Activated CD4-positive, alpha-beta memory T cell treated with anti-CD3 and anti-CD28 coated beads for 36 hours (primary cell): ENCODE data around the gene ASB11. TPM values are rescaled to one million over a fixed set of nuclear protein-coding genes. Genes with fewer than 3 reads are reported as not detected.
"Not testable (repeated sequence)": the region's sequence is repeated elsewhere in the genome, so short reads cannot be mapped to it uniquely, and the experiment has no call there.

Experiments used
- CTCF ChIA-PET: fragments of 350-600 bp; sonication (Branson Sonifier 250); formaldehyde crosslinking; loops from one replicate; lab custom pipeline; 2021; ENCODE audit warnings: antibody characterized with exemption, inconsistent platforms; lab: Charles Lee
- POLR2A ChIA-PET: fragments of 350-600 bp; sonication (Branson Sonifier 250); formaldehyde crosslinking; loops from one replicate; lab custom pipeline; 2021; ENCODE audit warnings: antibody characterized with exemption; lab: Charles Lee
- DNase-seq: peaks from one replicate; pipeline ENCODE4 v3.0.0-alpha.2; 2020
- H3K27ac Mint-ChIP-seq: one replicate; pipeline ENCODE4 v1.8.0; 2021; ENCODE audit warnings: mixed read lengths
- H3K27me3 Mint-ChIP-seq: one replicate; pipeline ENCODE4 v1.8.0; 2021; ENCODE audit warnings: mixed read lengths
- H3K36me3 Mint-ChIP-seq: one replicate; pipeline ENCODE4 v1.8.0; 2021; ENCODE audit warnings: mixed read lengths
- H3K4me1 Mint-ChIP-seq: one replicate; pipeline ENCODE4 v1.8.0; 2021; ENCODE audit warnings: low read depth, mixed read lengths
- H3K4me3 Mint-ChIP-seq: one replicate; pipeline ENCODE4 v1.8.0; 2021; ENCODE audit warnings: mild to moderate bottlenecking, mixed read lengths
- H3K9me3 Mint-ChIP-seq: one replicate; pipeline ENCODE4 v1.8.0; 2021; ENCODE audit warnings: mixed read lengths
- intact Hi-C: fragments of 100-400 bp; cut with micrococcal nuclease; formaldehyde crosslinking; loops from one replicate; pipeline ENCODE4 v1.15.1; 2023
- total RNA-seq, 2 experiments: library from RNA; stranded (reverse); gene quantifications; one replicate each; pipeline ENCODE4 v1.2.3, GENCODE V29; 2021

ASB11 gene
- total RNA-seq, 2 experiments from 2014 or later: not detected

- intact Hi-C loops: loop anchor here (2.0 to 10.0 kb wide), 4 partner anchors 176 to 1380 kb away; partner anchors contain the start of genes AP1S2, CTPS2, GEMIN8 and SYAP1
- H3K36me3 Mint-ChIP-seq: peaks cover 4% of the 10 kb centered on the region
- POLR2A ChIA-PET: interaction anchor here (0.6 kb wide), 1 partner anchor 403 kb away, joined by 3 read pairs; the partner anchor contains the start of gene CA5B
- peaks cover 13% of the 10 kb centered on the region for H3K4me1 Mint-ChIP-seq
- DNase-seq: peak; percentile 24
- CTCF ChIA-PET: interaction anchor here (0.6 kb wide), 1 partner anchor 164 kb away, joined by 4 read pairs; no protein-coding TSS in a partner anchor
- peaks cover 2% of the 10 kb centered on the region for H3K27me3 Mint-ChIP-seq
- H3K9me3 Mint-ChIP-seq: no peaks in the 10 kb centered on the region
- peak overlapping the region; percentile 90 for H3K4me3 Mint-ChIP-seq
- peak overlapping the region; percentile 88 for H3K27ac Mint-ChIP-seq
Measured at GRCh38 chrX:15334561-15334960, 19.1 kb upstream of the ASB11 start.

- ChIA-PET CTCF (interaction anchor here (1.1 kb wide), 1 partner anchor 29 kb away, joined by 3 read pairs; no protein-coding TSS in a partner anchor), POLR2A (no interaction called here)
- intact Hi-C loops: no loop called here
- no peaks in the 10 kb centered on the region for H3K9me3 Mint-ChIP-seq
- DNase-seq: no peak
- H3K27me3 Mint-ChIP-seq: no peaks in the 10 kb centered on the region
- peaks cover 5% of the 10 kb centered on the region for H3K4me1 Mint-ChIP-seq
- peaks cover 10% of the 10 kb centered on the region for H3K36me3 Mint-ChIP-seq
- H3K27ac Mint-ChIP-seq: no peak overlapping the region
- H3K4me3 Mint-ChIP-seq: no peak overlapping the region
Measured at GRCh38 chrX:15328821-15329220, 13.4 kb upstream of the ASB11 start.

- Mint-ChIP-seq H3K4me1 (peaks cover 5% of the 10 kb centered on the region), H3K36me3 (peaks cover 14% of the 10 kb centered on the region), H3K27ac (no peak overlapping the region), H3K9me3 (no peaks in the 10 kb centered on the region), H3K27me3 (no peaks in the 10 kb centered on the region), H3K4me3 (no peak overlapping the region)
- ChIA-PET POLR2A (no interaction called here), CTCF (no interaction called here)
- no peak for DNase-seq
- intact Hi-C loops: no loop called here
Measured at GRCh38 chrX:15328131-15328530, 12.7 kb upstream of the ASB11 start.

- H3K4me3 Mint-ChIP-seq: no peak overlapping the region
- H3K27me3 Mint-ChIP-seq: no peaks in the 10 kb centered on the region
- no peak for DNase-seq
- no peaks in the 10 kb centered on the region for H3K4me1 Mint-ChIP-seq
- ChIA-PET POLR2A (no interaction called here), CTCF (no interaction called here)
- H3K9me3 Mint-ChIP-seq: no peaks in the 10 kb centered on the region
- intact Hi-C loops: no loop called here
- H3K36me3 Mint-ChIP-seq: peaks cover 23% of the 10 kb centered on the region
- H3K27ac Mint-ChIP-seq: no peak overlapping the region
Measured at GRCh38 chrX:15322472-15322871, 7.0 kb upstream of the ASB11 start.

GRCh38 chrX:15322072-15322471 is 6.6 kb upstream of the ASB11 start:
- ChIA-PET CTCF (no interaction called here), POLR2A (no interaction called here)
- no peaks in the 10 kb centered on the region for H3K27me3 Mint-ChIP-seq
- intact Hi-C loops: no loop called here
- H3K27ac Mint-ChIP-seq: no peak overlapping the region
- H3K36me3 Mint-ChIP-seq: peaks cover 23% of the 10 kb centered on the region
- no peak overlapping the region for H3K4me3 Mint-ChIP-seq
- H3K4me1 Mint-ChIP-seq: no peaks in the 10 kb centered on the region
- DNase-seq: no peak
- no peaks in the 10 kb centered on the region for H3K9me3 Mint-ChIP-seq

- Mint-ChIP-seq H3K9me3 (no peaks in the 10 kb centered on the region), H3K4me1 (no peaks in the 10 kb centered on the region), H3K27me3 (no peaks in the 10 kb centered on the region), H3K36me3 (peaks cover 23% of the 10 kb centered on the region), H3K4me3 (no peak overlapping the region), H3K27ac (no peak overlapping the region)
- no peak for DNase-seq
- POLR2A ChIA-PET: no interaction called here
- CTCF ChIA-PET: no interaction called here
- intact Hi-C loops: no loop called here
Measured at GRCh38 chrX:15321447-15321846, 6.0 kb upstream of the ASB11 start.

- intact Hi-C loops: no loop called here
- no peaks in the 10 kb centered on the region for H3K4me1 Mint-ChIP-seq
- H3K36me3 Mint-ChIP-seq: peaks cover 23% of the 10 kb centered on the region
- ChIA-PET POLR2A (no interaction called here), CTCF (no interaction called here)
- no peak overlapping the region for H3K4me3 Mint-ChIP-seq
- no peak for DNase-seq
- no peaks in the 10 kb centered on the region for H3K27me3 Mint-ChIP-seq
- H3K27ac Mint-ChIP-seq: no peak overlapping the region
- no peaks in the 10 kb centered on the region for H3K9me3 Mint-ChIP-seq
Measured at GRCh38 chrX:15320297-15320696, 4.9 kb upstream of the ASB11 start.

- POLR2A ChIA-PET: no interaction called here
- H3K27me3 Mint-ChIP-seq: no peaks in the 10 kb centered on the region
- H3K4me3 Mint-ChIP-seq: no peak overlapping the region
- no peaks in the 10 kb centered on the region for H3K4me1 Mint-ChIP-seq
- intact Hi-C loops: no loop called here
- H3K27ac Mint-ChIP-seq: no peak overlapping the region
- CTCF ChIA-PET: no interaction called here
- DNase-seq: no peak
- peaks cover 20% of the 10 kb centered on the region for H3K36me3 Mint-ChIP-seq
- no peaks in the 10 kb centered on the region for H3K9me3 Mint-ChIP-seq
Measured at GRCh38 chrX:15319075-15319474, 3.6 kb upstream of the ASB11 start.

GRCh38 chrX:15314472-15314871 is 968 bp downstream of the ASB11 start:
- POLR2A ChIA-PET: no interaction called here
- no peak for DNase-seq
- Mint-ChIP-seq H3K36me3 (peaks cover 2% of the 10 kb centered on the region), H3K4me3 (no peak overlapping the region), H3K27ac (no peak overlapping the region), H3K27me3 (no peaks in the 10 kb centered on the region), H3K4me1 (no peaks in the 10 kb centered on the region), H3K9me3 (no peaks in the 10 kb centered on the region)
- CTCF ChIA-PET: no interaction called here
- intact Hi-C loops: no loop called here

GRCh38 chrX:15311119-15311518 is 4.3 kb downstream of the ASB11 start:
- Mint-ChIP-seq H3K27ac (no peak overlapping the region), H3K27me3 (no peaks in the 10 kb centered on the region), H3K4me3 (no peak overlapping the region), H3K4me1 (no peaks in the 10 kb centered on the region), H3K36me3 (no peaks in the 10 kb centered on the region), H3K9me3 (no peaks in the 10 kb centered on the region)
- no peak for DNase-seq
- POLR2A ChIA-PET: no interaction called here
- intact Hi-C loops: no loop called here
- CTCF ChIA-PET: interaction anchor here (1.2 kb wide), 1 partner anchor 11 kb away, joined by 6 read pairs; no protein-coding TSS in a partner anchor

GRCh38 chrX:15310117-15310516 is 5.3 kb downstream of the ASB11 start:
- DNase-seq: no peak
- no peak overlapping the region for H3K27ac Mint-ChIP-seq
- intact Hi-C loops: no loop called here
- CTCF ChIA-PET: interaction anchor here (0.8 kb wide), 1 partner anchor 12 kb away, joined by 3 read pairs; no protein-coding TSS in a partner anchor
- H3K9me3 Mint-ChIP-seq: no peaks in the 10 kb centered on the region
- no peaks in the 10 kb centered on the region for H3K4me1 Mint-ChIP-seq
- no peak overlapping the region for H3K4me3 Mint-ChIP-seq
- H3K36me3 Mint-ChIP-seq: no peaks in the 10 kb centered on the region
- POLR2A ChIA-PET: no interaction called here
- no peaks in the 10 kb centered on the region for H3K27me3 Mint-ChIP-seq

- H3K9me3 Mint-ChIP-seq, CTCF ChIA-PET, H3K4me1 Mint-ChIP-seq, DNase-seq, intact Hi-C loops, POLR2A ChIA-PET, H3K36me3 Mint-ChIP-seq, H3K4me3 Mint-ChIP-seq, H3K27ac Mint-ChIP-seq, H3K27me3 Mint-ChIP-seq: not testable (repeated sequence)
Measured at GRCh38 chrX:15305899-15306298, 9.5 kb downstream of the ASB11 start.

GRCh38 chrX:15301924-15302323 is 13.5 kb downstream of the ASB11 start:
- H3K36me3 Mint-ChIP-seq: no peaks in the 10 kb centered on the region
- intact Hi-C loops: loop anchor here (2.0 kb wide), 1 partner anchor 169 kb away; no protein-coding TSS in a partner anchor
- ChIA-PET POLR2A (no interaction called here), CTCF (no interaction called here)
- no peaks in the 10 kb centered on the region for H3K27me3 Mint-ChIP-seq
- H3K27ac Mint-ChIP-seq: no peak overlapping the region
- peak; percentile 57 for DNase-seq
- peaks cover 8% of the 10 kb centered on the region for H3K4me1 Mint-ChIP-seq
- no peaks in the 10 kb centered on the region for H3K9me3 Mint-ChIP-seq
- H3K4me3 Mint-ChIP-seq: no peak overlapping the region
